CD4-positive, alpha-beta T cell treated with Interleukin-17A for 1 hour (primary cell): ENCODE measurements around the gene CRADD.
"Not testable (repeated sequence)": the region's sequence is repeated elsewhere in the genome, so short reads cannot be mapped to it uniquely, and the experiment has no call there.

Experiments used
- DNase-seq: peaks from one replicate; pipeline ENCODE4 v3.0.0-alpha.2; 2020

CRADD gene

DNA sequence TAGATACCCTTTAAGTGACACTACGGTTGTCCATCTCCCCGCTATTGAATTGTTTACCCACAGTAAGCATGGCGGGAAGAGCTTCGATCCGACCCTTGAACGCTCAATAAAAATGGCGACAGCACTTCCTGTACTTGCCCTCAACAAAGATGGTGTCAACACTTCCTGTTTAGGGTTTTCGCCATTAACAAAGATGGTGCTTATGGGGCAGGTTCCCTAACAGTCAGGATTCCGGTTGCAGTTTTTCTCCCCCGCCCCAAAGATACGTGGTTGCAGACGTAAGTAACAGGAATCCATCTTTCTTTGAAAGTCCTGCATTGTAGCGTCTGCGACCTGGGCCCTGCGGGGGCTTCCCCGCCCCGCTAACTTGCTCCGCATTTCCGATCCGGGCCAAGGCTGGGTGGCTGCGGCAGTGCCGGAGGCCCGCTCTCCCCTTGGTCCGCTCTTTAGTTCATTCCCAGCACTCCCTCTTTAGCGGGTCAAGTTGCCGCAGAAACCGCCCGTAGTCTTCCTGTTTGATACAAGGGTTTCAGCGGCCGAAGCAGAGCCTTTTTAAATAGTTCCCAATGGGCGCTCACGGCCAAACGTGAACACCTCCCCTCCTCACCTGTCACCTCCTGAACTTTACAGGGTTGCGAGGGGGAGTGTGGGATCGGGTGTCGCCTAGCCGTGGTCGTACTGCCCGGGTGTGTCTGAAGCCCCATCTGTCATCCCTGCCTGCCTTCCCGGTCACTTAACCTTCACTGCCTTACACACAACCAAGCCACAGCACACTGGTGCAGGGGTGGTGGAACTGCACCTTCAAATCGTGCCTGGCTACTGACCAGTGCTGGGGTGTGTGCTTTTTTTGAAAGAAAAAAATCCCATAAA lies at the start of gene CRADD:
CRADD (plus strand) TSS at position 181 of the 870 bp plus-strand sequence.
- DNase-seq: peak; percentile 99

DNA sequence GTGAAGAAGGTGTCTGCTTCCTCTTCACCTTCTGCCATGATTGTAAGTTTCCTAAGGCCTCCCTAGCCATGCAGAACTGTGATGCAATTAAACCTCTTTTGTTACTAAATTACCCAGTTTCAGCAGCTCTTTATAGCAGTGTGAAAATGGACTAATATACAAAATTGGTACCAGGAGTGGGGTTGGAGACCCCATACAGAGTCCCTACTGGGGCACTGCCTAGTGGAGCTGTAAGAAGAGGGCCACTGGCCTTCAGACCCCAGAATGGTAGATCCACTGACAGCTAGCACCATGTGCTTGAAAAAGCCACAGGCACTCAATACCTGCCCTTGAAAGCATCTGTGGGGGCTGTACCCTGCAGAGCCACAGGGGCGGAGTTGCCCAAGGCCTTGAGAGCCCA lies 44.8 kb upstream of the CRADD start:
- no peak for DNase-seq

DNA sequence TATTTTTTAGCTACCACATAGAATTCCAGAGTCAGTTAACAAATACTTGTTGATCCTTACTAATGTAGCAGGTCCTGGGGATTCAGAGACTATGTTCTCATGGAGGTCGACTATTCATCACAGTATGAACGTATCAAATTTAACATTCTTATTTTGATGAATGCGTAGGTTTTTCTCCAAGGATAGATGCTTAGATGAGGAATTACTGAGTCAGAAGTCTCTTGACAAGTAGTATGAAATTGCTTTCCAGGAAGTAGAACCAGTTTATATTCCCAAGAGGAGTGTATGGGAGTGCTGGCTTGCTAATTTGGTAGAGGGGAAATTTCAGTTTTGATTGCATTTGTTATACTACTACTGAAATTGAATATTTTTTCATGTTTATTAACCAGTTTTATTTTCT lies 42.8 kb upstream of the CRADD start:
- DNase-seq: no peak

DNA sequence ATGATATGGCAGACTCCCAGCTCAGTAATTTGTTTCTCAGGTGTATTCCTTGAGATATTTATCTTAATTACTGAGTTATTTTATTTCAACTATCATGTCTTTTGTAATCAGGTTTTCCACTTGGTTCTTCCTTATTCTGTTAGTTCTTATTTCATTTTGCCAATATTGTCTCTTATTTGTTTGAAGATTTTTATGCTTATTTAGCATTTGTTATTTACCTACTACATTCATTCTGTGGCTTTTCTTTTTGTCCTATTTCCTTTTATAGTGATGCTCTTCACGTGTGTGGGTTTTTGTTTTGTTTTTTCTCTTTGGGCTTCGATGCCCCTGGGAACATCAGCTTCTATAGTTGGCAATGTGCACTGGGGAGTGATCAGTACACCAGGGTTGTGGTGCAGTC lies 40.5 kb upstream of the CRADD start:
- no peak for DNase-seq

DNA sequence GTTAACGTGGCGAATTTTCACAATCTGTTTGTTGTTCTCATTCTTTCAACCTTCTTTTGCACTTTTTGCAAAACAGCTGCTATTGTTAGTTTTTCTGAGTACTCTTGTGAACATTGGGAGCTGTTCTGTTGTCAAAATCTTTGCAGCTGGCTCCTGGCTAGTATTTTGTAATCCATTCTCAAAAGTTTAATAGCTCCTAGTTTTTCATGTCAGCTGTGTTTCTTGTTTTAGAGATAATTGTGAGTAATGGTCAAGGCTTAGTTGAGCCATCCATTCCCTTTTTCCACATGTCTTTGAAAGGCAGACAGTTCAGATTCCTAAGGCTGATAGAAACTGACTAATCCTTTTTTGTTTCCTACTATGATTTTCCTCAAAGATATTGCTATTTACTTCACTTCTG lies 39.1 kb upstream of the CRADD start:
- no peak for DNase-seq

DNA sequence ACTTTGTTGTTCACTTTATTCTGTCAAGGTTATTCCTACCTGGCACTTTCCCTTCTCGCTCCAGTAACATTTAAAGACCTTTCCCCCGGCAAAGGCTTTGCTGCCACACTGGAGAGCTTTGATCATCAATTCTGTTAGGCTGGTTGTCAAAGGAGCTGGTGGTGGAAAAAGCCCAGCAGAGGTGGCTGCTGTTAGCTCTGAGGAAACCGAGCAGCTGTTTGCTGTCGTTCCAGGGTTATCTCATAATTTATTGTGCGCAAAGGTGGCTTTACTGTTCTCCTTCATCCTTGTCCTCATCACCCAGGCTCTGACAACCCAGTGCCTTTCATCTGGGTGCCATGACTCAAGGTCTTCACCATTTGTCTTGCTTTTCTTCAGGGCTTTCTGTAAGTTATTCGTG lies 38.2 kb upstream of the CRADD start:
- DNase-seq: no peak

DNA sequence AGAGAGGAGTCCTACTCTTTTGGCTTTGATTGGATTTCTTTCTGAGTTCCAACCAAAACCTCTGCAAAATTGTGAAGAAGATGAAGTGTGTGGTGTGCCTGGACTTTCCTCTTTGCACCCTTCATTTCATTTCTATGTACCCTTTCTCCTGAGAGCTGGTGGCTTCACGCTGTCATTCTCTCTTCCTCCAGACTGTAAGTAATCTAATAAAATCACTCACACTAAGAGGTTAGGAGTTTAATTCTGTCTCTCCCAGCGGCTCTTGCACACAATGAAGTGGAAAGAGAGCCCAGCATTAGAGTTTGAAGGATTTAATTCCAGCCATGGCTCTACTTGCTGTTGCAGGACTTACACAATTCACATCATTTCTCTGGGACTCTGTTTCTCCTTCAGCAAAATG lies 37.8 kb upstream of the CRADD start:
- DNase-seq: no peak

DNA sequence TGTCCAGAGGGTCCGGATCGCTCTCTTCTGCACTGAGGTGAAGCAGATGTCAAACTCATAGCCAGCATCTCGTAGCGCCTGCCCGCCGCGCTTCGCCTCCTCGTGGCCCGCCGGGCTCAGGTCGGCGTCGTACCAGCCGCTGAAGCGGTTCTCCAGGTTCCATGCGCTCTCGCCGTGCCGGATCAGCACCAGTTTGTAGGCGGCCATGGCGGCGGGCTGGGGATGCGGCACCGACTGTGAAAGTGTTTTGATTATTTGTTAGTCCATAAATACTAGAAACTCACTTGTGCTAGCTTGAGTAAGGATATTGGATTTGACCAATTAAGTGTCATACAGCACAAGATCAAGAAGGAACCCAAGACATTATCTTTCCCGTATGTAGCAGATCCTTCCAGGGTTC lies 35.8 kb upstream of the CRADD start:
- not testable (repeated sequence) for DNase-seq

DNA sequence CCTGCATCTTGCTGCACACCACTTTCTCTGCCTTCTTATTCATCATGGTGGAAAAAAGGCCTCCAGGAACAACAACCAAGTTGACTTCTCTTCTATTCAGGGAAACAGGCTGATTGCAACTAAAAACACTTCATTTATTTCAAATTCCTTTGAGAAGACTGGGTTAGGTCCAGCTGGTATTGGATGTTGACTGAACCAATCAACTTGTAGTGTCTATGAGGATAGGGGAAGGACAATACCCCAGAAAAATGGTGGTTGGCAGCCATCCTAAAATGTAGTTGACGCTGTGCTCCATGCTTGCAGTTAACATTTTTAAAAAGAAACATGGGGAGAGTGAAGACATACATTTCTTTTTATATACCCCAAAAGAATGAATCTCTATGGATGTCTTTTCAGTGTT lies 34.4 kb upstream of the CRADD start:
- DNase-seq: no peak

DNA sequence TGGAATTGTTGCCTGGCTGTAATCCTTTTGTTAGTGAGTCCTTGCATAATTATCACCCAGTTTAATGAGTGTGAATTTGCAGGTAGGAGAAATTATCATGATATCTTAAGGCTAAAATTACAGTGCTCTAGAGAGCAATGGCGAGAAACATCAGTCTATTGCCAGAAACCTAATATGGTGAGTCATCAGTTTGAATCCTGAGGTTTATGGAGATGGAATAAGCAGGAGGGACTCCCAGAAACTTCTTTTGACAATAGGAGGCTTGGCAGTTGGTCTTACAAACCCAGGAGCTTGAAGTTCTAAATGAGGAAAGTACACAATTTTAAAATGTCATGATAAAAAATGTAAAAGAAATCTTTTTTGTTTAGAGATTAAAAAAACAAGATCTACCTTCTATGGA lies 31.5 kb upstream of the CRADD start:
- no peak for DNase-seq

DNA sequence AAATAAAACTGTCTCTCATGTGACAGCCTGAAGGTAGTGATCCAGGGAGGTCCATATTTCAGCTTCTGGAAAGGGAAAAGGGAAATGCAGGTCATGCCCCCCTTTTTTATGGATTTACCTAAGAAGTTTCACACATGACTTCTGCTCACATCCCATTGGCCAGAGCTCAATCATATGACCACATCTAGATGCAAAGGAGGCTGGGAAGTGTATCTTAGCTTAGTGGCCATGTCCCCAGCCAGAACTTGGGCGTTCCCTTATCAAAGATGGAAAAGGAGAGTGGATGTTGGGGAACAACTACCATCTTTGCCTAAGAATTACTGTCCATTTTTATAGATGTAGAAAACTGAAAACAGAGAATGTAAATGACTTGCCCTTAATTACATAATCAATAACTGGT lies 26.5 kb upstream of the CRADD start:
- DNase-seq: no peak

DNA sequence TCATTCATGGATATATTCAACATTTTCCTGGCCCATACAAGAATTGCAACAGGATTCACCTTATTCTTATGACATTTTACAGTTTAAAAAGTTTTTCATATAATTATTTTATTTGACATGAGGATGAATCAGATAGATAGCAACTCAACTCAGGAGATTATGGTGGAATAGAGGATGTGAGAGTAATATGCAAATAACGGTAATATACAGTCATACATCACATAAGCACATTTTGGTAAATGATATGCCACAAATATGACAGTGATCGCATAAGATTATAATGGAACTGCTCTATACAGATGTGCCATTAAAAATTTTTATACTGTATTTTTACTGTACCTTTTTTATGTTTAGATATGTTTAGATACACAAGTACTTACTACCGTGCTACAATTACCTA lies 24.1 kb upstream of the CRADD start:
- DNase-seq: no peak

DNA sequence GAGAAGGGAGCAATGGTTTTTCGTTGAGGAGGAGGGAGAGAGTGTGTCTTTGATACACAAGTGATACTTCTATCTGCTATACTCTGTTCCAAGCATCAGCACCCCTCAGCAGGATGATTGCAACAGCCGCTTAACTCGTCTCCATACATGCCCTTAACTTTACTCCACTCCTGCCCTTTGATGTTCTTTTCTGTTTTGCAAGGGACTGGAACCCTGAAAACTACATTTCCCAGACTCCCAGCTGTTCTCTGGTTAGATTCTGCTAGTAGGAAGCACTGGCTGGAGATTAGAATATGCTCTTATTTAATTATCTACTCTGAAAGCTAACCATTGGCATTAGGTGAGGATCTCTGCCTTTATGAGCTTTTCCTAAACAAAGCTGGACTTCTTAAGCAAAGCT lies 23.5 kb upstream of the CRADD start:
- no peak for DNase-seq

DNA sequence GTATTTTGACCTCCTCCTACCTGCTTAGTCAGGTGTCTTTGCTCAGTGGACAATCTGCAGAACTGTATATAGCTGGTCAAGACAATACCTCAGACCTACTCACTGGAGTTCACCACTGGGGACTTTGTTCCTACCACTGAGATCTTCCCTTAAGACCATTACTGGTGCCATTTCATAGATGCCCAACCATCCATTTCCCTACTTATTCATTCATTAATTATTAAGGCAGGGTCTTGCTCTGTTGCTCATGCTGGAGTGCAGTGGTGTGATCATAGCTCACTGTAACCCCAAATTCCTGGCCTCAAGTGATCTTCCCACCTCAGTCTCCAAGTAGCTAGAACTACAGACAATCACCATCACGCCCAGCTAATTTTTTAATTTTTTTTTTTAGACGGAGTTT lies 22.8 kb upstream of the CRADD start:
- no peak for DNase-seq

DNA sequence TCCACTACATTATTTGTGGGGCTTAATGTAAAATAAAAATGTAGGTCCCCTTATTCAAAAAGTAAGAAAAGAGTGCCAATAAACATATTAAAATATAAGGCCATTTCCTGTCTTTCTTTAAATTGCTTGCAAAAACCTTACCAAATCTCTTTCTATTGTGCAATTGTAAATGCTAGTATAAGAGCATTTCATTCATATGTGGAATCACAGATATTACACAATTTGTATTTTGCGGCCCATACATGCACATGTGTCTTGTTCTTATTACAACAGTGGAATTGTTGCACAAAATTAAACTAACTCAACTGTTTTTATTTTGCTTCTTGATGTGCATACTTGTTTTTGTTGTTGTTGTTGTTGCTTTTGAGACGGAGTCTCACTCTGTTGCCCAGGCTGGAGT lies 20.1 kb upstream of the CRADD start:
- DNase-seq: no peak

DNA sequence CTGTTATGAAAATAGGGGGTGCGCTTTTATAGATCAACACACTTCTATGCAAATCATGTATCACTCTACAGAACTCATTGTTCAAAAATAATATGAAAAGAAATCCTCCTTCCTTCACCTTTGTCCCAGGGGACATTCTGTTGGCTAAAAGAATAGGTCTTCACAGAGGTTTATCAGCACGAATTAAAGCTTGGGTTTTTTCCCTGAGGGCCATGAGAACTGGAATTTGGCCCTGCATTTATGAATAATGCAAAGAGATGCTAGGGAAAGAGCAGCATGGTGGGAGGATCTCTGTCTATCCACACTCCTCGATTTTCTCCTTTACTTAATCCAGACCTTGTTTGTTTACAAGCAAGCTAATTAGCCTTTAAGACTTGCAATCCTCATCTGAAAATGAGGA lies 16.2 kb upstream of the CRADD start:
- DNase-seq: no peak

DNA sequence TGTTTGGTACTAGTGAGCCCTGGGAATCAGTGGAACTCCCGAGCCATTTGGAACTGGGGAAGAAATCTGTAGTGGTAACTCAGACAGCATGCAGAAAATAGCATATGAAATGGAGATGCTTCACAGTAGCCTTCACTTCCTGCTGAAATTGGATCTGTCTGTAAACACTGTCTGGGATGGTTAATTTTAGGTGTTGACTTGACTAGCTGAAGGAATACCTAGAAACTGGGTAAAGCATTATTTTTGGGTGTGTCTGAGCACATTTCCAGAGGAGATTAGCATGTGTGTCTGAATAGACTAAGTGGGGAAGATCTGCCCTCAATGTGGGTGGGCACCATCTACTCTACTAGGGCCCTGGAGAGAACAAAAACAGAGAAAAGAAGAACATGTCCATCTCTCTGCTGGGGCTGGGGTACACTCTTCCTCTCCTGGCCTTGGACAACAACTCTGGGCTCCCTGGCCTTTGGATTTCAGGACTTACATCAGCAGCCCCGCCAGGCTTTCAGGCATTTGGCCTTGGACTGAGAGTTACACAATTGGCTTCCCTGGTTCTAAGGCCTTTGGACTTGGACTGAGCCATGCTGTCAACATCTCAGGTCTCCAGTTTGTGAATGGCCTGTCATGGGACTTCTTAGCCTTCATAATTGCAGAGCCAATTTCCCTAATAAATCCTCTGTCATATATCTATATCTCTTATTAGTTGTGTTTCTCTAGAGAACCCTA lies 14.0 kb upstream of the CRADD start:
- DNase-seq: no peak

DNA sequence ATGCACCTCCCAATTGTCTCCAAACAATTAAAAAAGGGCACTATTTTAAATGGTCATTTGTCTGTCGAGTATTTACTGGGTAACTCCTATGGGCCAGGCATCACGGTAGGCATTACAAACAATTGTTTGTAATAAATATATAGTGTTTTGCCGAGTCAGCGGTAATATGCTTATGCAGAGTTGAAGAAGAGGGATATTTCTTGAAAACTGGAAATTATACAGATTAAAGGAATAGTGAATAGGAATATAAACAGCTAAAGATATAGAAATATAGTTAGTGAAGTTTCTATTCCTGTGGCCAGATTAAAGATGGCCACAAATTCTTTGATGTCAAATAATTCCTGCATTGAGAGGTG lies 13.5 kb upstream of the CRADD start:
- no peak for DNase-seq

DNA sequence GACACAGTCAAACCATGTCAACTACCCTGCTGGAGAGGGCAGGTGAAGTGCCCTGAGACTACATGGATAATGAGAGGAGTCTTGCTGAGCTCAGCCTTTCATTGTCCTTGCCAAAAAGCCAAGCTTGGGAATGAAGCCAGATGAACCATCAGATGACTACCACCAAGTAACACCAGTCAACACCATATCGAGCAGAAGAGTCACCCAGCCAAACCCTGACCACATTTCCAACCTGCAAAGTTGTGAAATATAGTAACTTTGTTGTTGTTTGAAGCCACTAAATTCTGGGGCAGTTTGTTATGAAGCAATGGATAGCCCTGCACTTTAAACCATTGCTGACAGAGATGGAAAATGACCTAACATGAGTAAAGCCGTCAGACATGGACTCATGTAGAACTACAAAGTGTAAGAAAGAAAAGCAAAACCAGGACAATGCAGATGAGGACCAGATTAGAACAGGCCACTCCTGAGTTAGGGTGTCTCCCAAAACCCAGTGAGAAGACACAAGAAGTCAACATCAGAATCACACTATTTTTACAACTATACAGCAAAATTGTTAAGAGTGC lies 12.5 kb upstream of the CRADD start:
- no peak for DNase-seq

DNA sequence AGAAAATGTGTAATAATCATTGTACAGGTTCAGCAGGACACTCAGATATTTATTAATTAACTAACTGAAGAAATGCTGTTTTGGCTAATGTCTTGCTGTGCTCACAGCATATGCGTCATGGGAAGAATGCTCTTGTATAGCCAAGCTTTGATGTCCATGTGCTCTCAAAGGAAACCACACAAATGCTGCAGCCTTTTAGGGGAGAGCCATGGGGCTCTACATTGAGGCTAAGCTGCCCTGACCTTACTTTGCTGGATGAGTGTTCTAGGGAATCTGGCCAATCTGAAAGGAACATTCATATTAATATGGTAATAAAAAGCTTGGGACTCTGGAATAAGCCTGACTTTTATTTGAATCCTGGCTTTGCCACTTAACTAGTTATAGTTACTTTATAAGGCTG lies 9.5 kb upstream of the CRADD start:
- no peak for DNase-seq

DNA sequence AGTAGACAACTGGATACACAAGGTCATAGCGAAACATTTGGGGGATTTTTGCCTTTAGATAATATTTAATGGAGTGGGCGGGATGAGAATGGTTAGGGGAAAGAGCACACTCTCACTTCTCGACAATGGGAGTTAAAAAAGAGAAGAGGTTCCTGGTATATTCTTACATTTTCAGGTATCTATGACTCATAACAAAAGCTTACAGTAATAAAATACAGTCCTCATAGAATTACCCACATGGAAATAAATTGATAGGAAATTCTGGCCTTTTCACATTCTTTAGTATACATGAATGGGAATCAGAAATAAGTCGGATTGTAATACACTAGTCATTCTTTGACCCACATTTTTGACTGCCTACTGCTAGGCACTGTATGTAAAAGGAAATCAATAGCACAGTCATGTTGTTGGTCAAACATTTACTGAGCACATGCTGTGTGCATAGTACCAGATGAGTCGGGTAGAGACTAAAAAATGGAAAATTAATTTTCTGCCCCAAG lies 8.2 kb upstream of the CRADD start:
- no peak for DNase-seq

DNA sequence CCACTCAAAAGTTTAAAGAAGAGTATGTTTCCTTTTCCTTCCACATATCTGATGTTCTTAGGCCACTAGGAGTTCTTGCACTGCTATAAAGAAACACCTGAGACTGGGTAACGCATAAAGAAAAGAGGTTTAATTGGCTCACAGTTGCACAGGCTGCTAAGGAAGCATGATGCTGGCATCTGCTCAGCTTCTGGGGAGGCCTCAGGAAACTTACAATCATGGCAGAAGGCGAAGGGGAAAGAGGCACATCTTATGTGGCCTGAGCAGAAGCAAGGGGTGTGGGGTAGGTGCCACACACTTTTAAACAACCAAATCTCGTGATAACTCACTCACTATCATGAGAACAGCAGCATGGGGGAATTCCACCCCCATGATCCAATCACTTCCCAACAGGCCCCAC lies 7.7 kb upstream of the CRADD start:
- no peak for DNase-seq

DNA sequence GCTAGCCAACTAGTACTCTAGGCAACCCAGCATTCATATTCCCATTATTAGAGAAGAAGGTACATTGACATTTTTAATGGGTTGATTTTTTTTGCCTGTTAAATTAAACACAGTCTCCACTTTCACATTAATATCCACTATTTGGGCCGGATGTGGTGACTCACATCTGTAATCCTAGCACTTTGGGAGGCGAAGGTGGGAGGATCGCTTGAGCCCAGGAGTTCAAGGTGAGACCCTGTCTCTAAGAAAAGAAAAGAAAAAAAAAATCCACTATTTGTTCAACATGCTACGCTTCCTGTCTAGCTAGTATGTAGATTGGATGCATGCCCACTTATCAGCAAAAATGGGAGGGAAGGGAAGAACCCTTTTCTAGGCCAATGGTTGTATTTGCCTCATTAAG lies 7.1 kb upstream of the CRADD start:
- DNase-seq: no peak

DNA sequence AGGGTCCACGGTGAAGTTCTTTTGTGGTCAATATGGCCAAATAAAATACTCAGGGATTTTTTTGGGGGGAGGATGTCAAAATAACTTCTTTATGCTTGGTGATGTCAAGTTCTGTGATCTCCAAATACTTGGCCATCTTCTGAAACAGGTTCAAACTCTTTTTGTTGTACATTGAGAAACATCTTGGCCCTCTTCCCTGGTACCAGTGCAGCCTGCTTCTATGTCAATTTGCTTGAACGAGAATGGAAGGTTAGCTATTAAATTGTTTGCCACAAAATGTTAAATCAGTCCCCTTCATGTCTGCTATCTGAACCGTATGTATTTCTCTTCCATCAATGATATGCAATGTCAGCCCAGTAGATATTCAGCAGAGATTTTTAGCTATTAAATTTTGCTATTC lies 6.1 kb upstream of the CRADD start:
- no peak for DNase-seq
